NCI-H2081 (cell line): ENCODE results near the gene ZNF805.
"Not testable (repeated sequence)": the region's sequence is repeated elsewhere in the genome, so short reads cannot be mapped to it uniquely, and the experiment has no call there.

Source experiments
- DNase-seq, 2 experiments: peaks; one replicate each; lab custom pipeline; 2025; lab: John Stamatoyannopoulos, UW

Gene ZNF805

DNA sequence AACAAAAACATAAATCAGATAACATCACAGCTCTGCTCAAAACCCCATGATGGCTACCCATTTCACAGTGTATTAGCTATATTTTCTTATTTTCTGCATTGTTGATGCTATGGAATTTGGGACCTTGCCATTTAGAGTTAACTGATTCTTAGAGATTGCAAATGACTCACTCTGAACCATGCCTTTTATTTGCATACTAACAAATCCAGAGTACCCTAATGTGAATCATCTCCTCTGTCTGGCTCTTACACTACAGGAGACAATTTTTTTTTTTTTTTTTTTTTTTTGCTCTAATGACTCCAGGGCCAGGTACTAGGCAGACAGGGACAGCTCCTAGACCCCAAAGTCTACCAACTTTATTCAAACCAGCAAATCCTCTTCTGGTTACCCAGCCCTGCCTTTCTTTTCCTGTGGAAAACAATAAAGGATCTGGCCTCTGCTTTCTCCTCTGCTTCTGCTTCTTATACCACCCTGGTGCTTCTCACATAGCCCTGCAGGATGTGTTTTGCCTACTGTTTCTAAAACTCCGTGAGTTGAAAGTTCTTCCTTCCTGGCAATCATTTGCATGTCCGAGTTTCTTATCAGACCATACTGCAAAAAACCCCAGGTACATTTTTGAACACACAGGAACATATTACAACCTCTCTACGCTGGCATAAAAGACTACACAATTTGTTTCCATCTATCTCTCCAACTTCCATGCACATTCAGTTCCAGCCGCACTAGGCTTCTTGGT, 29.3 kb downstream of the ZNF805 start:
- no peak for DNase-seq

DNA sequence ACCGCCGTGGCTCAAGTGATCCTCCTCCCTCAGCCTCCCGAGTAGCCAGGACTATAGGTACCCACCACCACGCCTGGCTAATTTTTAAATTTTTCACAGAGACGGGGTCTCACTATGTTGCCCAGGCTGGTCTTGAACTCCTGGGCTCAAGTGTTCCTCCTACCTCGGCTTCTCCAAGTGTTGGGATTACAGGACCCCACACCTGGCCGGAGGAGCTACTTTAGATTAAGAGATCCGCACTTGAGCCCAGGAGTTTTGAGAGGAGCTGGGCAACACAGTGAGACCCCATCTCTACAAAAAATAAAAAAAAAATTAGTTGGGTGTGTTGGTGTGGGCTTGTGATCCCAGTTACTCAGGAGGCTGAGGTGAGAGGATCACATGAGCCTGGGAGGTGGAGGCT, 30.8 kb downstream of the ZNF805 start:
- no peak for DNase-seq

DNA sequence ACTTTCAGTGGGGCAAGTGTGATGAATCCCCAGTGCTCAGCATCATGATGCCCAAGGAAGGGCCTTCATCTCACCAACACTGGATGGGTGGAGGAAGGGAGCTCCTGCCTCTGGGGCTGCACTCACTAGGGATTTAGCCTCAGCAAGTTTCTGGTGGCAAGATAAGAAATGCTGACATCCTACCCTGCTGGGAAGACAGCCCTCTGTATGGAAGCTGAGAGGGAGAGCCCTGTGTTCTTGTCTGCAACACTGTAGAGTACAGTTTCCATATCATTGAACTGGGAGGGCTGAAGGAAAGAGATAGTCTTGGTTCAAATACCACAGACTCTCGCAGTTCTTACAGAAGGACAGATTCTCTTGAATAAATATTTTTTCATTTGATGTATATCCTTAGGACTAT, 32.6 kb downstream of the ZNF805 start:
- no peak for DNase-seq

DNA sequence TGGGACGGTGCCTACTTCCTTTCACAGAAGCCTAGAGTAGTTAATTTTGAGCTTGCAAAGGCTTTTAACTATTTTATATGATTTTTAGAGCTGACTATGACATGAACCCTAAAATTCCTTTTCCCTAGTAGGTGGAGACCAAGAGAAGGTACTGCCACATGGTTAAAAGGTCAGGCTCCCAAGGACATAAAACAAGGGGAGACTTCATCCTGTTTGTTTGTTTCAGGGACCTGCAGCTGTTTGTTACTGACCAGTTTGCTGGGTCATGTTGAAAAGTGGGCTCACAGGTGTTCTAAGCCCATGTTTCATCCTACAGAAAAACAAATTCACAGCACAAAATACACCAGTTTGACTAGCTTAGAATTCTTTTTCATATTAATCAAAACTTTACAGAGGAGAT, 36.0 kb downstream of the ZNF805 start:
- no peak for DNase-seq

DNA sequence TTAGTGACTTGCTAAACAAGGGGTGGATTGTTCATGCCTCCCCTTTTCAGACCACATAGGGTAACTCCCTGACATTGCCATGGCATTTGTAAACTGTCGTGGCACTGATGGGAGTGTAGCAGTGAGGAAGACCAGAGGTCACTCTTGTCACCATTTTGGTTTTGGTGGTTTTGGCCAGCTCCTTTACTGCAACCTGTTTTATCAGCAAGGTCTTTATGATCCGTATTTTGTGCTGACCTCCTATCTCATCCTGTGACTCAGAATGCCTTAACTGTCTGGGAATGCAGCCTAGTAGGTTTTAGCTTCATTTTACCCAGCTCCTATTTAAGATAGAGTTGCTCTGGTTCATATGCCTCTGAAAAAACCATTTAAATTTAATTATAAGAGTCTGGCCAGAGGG, 38.0 kb downstream of the ZNF805 start:
- DNase-seq: not testable (repeated sequence)

DNA sequence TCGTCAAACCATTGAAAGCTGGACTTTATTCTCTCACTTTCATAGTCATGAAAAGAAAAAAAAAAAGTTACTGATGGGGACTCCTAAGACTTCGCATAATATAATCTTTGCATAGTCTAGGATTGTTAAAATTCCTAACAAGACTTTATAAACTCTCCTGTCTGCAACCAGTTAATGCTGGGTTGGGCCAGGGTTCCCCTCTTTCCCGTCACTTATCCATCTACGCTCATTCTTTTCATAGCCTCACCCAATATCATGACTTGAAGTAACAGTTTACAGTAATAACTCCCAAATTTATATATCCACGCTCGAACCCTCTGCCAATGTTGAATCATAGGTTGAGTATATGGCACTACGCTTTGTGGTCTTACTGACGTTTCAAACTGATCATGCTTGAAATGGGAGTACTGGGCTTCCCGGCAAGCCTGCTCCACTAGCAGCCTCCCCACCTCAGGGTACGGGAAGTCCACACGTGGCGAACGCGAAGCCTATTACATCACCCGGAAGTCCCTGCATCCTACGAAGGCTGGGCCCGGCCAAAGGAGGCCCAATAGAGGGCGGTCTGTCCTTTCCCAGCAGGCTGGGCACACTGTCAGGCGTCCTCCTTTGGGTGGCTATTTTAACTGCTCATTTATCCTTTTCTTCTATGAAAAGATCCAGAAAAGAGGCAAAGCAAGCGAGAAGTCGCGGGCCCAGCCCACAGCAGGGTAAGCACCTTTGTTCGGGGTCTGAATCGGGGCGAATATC, 39.2 kb downstream of the ZNF805 start:
- DNase-seq: peak; percentile 90 to 92

DNA sequence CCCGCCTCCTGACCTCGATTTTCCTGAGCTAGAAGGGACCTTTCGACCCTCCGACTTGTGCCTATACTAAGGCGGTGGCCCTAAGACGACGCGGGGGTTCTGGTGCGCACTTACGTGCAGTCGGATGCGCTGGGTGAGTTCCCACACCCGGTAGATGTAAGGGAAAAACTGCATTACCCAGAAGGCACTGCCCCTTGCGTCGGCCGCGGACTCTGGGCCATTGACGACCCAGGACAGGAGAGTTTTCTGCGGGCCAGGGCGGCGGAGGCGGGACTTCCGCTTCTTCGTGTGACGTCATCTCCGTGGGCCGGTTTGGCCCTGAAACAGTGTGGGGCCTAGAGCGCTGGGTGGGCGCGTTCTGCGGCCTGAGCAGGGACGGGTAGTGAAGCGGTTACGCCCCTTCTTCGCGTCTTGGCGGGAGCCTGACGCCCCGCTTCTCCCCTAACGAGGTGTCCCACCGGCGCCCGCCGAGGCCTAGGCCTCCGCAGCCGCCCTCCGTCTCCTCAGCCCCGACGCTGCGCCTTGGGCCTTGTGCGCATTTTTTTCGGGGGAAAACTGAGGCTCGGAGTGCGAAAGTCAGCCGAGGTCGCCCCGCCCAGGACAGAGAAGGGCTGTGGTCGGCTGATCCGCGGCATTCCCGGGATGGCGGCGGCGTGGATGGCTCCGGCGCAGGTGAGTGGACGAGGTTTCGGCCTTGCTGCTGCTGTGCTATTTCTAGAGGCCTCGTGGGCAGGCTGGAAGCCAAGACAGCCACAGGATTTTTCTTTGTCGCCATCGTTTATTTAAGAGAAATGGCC, 39.9 kb downstream of the ZNF805 start, which contains the start of gene ZNF460:
TSS of gene ZNF460 (plus strand) at position 321 of the 797 bp plus-strand sequence. CDS start at position 643, 322 bp downstream.
- DNase-seq: peak; percentile 92 to 96

DNA sequence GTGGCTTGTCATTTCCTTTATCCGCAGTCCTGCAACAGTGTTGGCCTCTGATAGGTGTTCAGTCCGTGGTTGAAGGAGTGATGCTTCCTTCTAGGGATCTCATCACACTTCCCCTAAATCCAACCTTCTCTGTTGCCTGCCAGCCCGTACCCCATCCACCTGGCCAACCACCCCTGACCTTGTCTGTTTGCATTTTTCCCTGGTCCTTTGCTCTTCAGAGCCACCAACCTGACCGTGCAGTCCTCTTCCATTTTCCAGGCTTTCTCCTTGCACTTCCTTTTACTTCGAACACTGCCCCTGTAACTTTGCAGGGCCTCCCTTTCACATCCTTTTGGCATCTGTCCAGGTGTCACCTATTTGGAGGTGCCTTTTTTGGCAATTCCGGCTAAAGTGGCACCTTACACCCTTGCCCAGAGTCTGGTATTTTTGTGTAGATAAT, 40.5 kb downstream of the ZNF805 start:
- peak; percentile 27 to 35 for DNase-seq

DNA sequence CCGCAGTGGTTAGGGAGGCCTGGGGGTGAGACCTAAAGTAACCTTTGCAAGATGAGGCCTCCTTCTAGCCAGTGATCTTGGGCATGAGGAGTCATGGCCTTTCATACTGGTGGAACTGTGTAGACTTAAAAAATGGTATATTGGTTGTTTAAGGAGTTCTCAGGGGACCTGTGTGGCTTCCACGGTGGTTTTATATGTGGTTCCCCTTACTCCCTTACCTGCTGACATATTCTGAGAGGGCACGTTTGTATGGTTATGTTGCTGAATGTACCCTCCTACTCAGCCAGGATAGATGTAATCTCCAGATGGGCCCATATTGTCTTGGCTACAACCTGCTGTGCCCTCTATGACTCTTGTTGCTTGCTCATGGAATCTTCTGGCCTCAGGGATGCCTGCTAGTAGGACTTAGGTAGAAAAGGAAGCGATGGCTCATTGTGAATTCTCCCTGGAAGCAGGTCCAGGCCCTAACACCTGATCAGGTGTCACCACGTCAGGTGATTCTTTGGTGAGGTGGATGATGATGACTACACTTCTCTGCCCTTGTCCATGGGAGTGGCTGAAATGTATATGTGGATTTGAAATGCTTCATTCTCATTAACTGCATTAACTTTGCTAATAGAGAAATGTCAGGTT, 41.7 kb downstream of the ZNF805 start:
- no peak for DNase-seq

DNA sequence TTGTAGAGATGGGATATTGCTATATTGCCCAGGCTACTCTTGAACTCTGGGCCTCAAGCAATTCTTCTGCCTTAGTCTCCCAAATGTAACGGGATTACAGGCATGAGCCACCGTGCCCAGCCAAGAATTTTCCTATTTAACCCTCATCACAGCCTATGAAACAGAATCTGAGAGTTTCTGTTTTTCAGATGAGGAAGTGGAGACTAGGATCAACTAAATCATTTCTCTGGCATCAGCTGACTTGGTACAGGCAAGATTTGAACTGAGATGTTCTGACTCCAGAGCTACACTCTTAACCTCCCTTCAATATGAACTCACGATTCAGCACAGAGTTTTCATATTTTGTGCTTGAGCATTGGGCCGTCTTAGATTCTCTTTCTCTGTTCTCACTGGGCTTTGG, 47.9 kb downstream of the ZNF805 start:
- no peak for DNase-seq

DNA sequence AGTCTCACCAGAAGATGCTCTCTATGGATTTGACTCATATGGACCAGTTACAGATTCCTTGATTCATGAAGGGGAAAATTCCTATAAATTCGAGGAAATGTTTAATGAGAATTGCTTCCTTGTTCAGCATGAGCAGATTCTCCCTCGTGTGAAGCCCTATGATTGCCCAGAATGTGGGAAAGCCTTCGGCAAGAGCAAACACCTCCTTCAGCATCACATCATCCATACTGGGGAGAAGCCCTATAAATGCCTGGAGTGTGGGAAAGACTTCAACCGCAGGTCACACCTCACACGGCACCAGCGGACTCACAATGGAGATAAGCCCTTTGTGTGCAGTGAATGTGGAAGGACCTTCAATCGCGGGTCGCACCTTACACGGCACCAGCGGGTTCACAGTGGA, 50.5 kb downstream of the ZNF805 start:
- no peak for DNase-seq

DNA sequence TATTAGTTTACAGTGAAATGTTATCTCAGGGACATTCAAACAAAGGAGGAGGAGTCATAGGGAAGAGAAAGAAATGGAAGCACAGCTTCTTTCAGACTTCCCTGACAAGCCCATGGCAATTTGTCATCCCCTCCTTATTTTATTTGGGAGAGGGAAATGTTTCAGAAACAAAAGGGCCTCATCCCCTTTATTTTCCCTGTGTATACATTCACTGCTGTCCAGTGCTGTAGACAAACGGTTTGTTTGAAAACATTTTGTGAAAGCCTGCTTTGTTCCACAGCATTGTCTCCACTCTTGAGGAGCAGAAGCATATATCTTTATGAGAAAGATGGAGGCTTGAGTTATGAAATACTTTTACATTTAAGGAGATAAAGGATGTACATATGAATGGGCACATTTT, 52.1 kb downstream of the ZNF805 start:
- no peak for DNase-seq

DNA sequence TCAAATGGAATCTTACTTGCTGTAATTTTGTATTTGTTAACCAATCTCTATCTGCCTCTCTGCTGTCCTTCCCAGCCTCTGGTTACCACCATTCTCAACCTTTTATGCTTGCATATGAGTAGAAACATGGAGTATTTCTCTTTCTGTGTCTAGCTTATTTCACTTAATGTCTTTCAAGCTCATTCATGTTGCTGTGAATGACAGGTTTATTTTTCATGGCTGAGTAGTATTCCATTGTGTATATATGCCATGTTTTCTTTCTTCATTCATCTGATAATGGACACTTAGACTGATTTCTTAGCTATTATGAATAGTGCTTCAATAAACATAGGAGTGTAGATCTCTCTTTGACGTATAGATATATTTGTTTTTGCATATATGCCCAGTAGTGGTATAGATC, 53.3 kb downstream of the ZNF805 start:
- DNase-seq: no peak

DNA sequence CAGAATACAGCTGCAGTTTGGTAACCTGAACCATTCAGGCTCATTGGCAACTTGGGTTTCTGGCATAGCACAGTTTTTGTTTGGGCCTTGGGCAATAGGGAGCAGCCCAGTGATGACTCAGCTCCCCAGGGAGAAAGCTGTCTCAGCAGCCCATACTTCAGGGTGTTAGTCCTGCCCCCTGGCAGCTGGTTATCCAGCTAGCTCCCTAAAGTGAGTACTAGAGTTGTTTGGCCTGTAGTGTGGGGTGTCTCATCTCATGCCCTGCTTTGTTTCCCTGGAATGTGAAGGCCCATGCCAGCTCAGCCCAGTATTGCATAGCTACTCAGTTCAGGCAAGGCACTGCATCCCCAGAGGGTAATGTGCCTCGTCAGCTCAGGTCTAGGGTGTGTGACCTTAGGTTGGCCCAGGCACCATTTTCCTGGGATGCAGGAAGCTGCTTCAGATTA, 61.6 kb downstream of the ZNF805 start:
- no peak for DNase-seq

DNA sequence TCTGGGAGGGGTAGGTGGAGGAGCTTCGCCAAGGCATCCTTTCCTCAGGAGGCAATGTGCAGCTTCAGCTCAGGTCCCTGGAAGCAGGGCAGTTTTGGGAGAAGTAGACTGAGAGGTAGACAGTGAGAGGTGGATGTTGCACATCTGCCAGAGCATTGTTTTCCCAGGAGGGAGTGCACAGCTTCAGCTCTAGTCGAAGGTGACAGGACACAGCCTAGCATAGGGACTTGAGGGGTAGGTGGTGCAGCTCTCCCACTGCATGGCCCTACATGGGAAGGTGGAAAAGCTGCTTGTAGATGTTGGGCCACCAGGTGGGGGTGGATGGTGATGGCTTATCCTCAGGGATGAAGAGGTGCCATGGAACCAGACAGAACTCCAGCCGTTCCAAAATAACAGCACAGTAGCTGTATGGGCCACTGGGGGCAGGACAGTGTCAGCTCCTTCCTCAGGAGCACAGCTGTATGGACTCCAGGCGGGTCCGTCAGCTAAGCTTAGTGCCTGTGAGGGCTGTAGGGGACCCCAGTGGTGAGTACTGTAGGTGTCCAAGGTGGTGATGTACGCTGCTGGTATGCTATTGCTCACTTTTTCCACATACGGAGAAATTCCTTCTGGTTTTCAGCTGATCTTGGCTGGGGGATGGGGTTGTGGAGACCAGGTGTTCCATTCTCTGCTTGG, 62.4 kb downstream of the ZNF805 start:
- DNase-seq: no peak
